Stimulated activated CD4-positive, alpha-beta T cell treated with anti-CD3 and anti-CD28 coated beads, Interleukin-15, amount 100 ng/mL, for 1 hour (primary cell): Measurements from ENCODE around the gene MYRIP.

Experiments
- DNase-seq, 2 donors: peaks; one replicate each; pipeline ENCODE4 v3.0.0-alpha.2; 2020; ENCODE audit warnings: low read depth in 1 of 2, low spot score in 1 of 2

The MYRIP gene

DNA sequence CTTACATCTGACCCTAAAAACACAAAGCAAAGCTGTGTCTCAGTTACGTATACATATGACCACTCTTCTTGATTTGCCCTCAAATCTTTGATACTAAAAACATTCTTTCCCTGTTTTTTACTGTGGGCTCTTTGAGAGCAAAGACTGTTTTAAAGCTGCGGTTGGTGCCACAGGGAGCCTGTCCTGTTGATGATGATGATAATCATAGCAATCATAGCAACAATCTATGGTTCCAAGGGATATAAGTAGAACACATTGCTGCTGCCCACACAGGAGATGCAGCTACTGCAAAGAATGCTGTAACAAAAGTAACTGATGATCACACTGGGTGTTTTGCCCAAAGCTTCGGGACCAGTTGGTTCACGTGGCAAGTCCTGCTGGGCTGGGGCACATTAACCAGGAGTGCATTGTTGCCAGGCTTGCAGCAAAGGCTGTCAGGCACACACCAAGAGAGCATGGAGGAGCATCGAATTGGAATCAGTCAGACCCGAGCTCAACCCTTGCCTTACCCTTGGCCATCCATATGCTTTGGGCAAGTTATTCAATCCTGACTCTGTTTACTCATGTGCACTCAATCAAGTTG, 368.7 kb downstream of the MYRIP start:
- no peak for DNase-seq

DNA sequence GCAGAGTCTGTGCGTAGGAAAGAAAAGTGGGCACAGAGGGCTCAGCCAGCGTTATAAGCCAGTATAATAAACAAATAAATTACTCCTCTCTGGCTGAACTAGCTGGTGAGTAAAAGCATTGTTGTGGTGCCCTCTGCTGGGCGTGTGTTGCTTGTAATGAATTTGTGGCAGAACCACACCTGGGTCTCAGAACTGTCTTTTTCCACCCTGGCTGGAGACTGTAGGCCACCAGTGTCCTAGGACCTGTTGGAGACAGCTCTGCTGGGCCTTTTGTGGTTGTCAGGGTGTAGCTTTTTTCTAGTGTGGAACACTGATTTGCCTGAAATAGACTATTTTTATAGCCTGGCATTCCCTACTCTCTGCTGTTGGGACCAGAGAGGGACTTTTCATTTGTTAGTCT, 369.6 kb downstream of the MYRIP start:
- DNase-seq: peak in 1 of 2 donors; percentile 36

DNA sequence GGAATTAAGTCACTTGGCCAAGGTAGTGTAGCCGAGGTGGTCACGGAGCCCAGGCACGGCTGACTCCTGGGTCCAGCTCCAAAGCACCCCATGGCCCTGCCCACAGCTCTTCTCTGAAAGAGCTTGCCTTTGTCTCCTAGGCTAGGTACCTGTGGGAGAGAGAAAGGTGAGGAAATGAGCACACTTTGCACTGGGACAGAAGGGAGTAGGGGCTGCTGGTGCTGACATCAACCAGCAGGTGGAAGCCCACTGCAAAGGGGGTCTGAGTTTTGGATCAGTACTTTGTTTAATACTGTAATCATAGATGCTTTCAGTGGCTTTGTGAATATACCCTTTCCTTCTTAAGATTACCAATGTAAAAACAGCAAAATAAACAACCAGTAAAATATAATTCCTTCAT, 371.8 kb downstream of the MYRIP start:
- DNase-seq: no peak

DNA sequence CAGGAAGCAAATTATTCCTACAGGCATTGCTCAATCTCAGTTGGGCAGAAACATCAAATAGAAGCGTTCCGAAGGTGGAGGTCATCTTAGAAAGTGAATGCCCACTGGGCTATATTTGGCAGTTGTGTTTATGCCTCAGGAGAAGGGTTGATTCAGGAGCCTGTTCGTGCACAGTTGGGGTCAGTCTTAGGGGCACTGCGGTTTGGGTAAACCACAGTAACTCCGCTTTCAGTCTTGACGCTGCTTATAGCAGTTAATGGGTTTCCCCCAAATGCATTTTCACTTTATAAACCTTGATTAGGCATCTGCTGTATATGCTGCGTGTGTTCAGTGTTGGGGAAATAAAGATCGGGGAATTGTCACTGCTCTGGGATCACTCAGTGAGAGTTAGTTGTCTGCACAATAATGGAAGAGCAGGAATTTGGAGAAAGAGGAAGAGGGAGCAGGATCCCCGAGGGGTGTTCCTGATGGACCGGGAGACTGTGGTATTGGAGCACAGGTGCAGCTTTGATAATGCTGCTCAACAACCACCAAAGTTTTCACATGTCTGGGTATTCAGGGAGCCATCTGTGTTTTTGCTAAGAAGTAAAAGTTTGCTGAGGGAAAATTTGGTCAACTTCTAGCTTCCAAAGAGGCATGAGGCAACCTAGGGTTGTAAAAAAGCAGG, 375.8 kb downstream of the MYRIP start:
- DNase-seq: no peak

DNA sequence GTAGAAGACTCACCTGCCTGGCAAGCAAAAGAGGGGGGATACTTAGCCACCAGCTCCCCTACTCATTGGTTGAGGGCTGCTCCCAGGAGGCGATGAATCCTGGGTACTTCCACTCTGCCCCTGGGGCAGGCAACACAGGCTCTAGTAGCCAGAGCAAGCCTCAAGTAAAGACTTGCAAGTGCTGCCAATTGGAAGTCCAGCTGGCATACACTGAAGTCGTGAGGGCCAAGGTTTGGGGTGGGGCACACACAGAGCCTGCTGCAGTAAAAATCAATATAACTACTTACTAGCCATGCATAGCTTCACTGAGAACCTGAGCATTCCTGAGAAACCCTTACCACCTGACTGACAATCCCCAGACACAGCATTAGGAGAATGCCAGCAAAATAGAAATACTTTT, 377.1 kb downstream of the MYRIP start:
- no peak for DNase-seq

DNA sequence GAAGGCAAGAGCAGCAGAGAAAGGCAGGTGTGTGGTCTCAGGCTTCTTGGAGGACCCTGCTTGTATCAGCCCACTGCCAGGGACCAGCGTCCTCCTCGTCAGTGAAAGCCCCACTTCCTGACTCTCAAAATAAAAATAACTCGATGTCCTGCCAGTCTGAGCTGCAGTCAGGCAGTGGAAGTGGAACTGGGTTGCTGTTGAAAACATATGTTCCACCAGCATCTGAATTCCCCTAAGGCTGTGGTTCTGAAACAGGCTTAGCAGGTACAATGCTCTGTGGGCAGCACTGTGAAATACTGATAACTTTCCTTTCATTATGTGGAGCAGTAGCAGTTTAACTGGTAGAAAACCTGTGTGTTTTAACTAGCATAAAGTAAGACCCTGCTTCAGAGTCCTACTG, 378.5 kb downstream of the MYRIP start:
- no peak for DNase-seq

DNA sequence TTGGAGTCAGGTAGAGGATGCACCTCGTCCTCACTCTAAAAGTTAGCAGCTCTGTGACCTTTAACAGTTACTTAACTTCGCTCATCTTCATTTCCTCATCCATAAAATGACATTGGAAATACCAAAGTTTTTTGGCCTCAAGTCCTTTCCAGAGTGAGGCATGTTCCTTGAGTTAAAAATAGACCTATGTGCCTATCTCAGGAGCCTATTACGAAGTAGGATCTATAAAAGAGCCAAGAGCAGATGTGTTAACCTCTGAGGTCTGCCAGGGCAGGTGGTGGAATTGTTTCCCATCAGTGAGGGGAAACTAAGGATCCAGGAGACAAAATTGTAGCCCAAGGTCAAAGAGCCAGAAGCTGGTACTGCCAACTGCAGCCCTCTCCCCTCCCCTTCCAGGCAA, 379.7 kb downstream of the MYRIP start:
- DNase-seq: no peak

DNA sequence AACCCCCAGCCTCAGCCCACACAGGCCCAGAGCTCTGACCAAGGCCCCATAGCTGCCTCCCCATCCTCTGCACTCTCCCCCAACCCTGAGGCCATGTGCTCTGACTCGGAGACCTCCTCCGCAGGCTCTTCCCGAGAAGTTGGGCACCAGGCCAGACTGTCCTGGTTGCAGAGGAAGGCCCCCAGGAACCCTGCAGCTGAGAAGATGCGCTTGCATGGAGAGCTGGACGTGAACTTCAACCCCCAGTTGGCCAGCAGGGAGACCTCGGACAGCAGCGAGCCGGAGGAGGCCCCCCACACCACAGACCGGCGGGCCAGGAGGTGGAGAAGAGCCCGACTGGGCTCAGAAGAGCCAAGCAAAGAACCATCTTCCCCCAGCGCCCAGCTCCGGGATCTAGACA, 380.6 kb downstream of the MYRIP start:
- no peak for DNase-seq

DNA sequence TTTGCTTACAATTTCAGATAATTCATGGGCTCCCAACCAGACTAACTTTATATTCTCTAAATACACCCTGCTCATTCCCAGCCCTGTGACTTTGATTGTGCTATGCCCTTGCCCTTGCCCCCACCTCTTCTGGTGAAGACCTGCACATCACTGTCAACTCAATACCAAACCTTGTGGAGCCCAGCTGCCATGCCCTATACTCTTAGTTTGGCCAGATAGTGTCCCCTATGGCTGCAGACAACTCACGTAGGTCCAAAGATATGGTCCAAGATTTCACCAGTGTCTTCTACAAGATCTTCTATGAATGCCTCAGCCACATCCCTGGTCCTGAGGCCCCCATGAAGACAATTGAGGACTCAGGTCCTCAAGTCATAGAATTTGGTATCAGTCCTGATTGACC, 381.8 kb downstream of the MYRIP start:
- DNase-seq: no peak

DNA sequence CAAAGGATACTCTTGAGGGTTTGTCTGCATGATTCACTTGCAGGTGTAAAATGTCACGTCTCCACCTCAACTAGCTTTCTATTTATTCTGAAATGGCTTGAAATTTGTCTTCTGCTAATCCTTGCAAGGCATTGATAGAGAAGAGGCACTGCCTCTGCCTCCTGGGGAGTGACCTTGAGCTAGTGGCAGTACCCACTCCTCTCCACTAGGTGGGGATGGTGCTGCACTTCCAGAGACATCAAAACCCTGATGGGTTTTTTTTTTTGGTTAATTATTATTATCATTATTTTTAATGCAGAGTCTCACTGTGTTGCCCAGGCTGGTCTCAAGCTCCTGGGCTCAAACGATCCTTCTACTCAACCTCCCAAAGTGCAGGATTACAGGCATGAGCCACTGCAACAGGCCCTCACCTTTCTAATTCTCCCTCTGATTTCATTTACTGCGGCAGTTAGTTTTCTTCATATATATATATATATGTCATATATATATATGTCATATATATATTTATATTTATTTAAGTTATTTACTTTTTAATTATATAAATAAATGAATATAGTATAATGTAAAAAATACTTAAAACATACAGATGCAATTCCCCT, 382.5 kb downstream of the MYRIP start:
- peak in 1 of 2 donors; percentile 26 for DNase-seq

DNA sequence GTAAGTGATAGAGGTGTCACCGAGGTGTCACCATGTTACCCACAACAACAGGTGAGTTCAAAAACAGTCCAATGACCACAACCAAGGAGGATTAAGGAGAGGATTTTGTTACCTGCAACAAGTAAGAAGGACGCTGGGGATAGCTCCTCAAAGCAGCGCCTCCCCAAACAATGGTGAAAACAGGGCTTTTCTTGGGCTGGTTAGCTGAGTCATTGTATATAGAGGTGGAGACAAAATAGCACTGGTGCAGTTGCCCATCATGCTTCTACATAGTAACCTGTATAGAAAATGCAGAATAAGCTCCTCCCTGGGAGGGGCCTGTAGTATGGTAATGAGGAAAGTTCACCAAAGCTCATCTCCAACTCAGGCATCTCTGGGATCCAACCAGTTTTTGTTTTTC, 383.2 kb downstream of the MYRIP start:
- DNase-seq: no peak

DNA sequence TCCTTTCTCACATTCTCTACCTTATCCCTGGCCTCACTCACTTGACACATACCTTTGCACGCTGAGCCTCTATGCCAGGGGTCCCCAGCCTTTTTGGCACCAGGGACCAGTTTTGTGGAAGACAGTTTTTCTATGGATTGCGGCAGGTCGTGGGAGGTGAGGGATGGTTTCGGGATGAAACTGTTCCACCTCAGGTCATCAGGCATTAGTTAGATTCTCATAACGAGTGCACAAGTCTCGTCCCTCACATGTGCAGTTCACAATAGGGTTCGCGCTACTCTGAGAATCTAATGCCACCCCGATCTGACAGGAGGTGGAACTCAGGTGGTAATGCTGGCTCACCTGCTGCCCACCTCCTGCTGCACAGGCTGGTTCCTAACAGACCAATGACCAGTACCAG, 387.6 kb downstream of the MYRIP start:
- no peak for DNase-seq

DNA sequence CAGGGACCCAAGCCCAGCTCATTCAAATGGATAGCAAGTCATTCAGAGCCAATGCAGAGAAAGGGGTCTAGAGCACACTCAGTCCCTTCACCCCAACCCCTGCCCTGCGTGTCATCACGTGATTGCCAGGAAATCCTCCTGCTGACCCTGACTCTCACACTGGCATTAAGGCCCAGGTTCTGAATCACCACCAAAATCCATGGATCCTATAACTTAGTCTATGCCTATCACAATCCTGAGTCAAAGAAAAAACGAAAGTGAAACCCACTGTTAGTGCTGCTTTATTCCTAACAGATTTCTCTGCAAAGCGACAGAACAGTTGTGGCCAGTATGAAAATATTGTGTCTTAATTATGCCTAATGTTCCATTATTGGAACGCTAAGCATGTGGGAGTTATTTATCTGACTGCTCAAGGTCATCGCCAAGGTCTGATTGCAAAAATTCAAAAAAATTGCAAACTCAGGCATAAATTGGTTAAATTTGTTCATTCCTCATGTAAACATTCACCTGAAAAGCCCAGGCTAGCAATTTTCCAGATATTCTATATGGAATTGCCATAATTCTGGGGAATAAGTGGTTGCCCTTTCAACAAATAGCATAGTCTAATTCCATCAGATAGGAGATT, 391.4 kb downstream of the MYRIP start:
- no peak for DNase-seq

DNA sequence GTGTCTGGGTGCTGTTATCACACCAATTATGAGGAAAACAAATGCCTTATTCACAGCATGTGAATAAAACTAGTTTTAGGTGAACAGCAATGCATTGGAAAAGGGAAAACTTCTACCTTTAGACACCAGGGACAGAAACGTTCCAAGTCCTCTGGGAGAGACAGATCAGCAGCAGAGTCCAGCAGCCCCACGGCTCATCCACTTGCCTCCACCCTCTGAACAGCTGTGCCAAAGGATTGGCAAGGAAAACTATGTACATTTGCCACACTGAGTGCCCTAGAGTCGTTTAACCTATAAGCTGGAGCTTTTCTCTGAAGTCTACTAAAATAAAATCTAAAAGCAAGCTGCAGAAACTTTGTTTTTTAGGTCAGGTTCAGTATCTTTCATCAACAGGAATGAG, 392.4 kb downstream of the MYRIP start:
- no peak for DNase-seq

DNA sequence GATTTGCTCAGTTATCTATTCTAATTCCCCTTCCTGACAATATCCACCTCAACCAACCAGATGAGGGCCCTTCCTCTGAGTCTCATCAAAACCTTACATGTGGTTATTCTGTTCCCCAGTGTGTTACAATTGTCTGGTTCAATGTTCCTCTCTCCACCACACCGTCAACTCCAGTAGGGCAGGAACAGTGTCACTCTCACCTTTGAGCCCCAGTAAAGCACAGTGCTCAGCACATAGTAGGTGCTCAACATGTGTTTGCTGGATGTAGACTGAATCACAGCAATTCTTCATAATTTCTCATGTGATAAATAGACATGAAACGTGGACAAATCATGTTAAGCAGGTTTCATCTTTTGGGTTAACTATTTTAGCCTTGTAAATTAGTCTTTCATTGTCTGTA, 397.1 kb downstream of the MYRIP start:
- no peak for DNase-seq

DNA sequence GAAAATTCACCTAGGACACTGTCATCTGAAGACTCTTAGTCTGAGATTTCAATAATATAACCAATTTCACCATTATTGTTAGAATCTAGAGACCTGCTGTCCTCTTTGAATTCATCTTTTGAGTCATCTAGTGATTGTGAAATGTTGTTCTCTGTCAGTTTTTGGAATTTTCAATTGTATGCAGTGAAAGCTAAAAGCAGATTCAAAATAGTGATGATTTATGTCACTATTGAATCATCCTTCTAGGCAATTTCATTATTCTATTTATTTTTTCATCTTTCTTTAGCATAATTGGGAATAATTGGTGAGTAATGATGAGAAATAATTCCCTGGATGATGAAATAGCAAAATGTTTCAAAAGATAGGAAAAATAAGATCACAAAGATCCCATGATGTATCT, 398.4 kb downstream of the MYRIP start:
- DNase-seq: no peak

DNA sequence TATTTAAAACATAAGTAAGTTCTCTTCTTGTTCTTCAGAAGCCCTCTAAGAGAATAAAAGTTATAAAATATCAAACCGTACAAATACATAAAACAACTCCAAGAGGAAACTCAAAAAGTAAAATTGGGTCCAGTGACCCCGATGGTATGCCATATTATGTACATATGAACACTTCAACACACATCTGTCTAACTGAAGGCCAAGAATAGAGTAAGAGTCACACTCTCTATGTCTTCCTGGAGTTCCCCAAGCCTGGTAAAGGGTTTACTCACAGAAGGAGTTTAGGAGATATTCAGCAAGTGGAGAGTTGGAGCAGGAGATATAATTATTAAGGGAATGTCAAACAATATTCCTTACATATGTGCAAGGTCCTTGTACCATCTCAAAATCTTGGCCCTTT, 398.8 kb downstream of the MYRIP start:
- no peak for DNase-seq

DNA sequence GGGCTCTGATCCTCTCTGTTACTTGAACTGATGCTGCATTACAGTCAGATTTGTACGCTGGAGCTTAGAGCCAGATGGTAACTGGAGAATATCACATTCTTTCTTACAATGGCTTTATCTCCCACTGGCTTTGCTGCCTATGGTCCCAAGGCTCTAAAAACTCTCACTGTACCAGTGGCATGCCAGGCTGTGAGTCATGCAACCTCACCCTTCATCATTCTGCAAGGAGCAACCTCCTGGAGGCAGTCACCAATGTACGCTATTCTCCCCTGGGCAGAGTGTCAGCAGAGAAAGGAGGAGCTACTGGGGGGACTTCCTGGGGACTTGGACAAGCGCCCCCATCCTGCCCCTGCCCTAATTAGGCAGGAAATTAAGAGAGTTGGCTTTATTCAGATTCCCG, 402.2 kb downstream of the MYRIP start:
- DNase-seq: no peak

DNA sequence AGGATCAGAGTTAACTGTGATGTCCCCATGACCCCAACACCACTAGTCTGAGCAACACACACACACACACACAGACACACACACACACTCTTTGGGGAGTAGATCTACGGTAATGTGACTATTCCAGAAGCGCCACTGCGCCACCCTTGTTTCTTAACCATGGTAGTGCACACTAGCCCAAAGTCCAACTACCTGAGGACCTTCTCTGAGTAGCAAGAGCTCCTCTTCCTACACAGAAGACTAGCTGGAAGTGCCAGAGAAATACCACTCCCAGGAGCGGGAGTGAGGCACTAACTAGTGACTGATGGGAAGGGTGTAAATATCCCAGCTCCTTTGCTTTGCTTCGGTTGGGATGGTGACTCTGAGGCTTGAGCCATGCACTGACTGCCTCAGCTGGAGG, 404.1 kb downstream of the MYRIP start:
- DNase-seq: no peak

DNA sequence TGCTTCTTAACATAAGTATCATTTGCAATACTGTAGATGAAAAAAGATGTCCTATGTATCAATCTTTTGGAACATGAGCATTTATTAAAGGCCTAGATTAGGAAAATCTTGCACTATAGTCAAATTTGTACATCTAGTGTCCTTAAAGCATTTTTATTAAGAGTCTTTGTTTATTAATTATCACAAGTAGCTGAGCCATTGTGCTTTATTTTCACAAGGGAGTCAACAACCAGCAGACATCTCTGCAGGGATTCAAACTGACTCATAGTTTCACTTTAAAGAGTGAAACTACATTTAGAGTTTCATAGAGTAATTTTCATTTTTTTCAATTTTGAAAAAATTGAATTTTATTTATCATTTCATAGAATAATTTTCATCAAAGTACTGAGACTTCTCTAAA, 405.6 kb downstream of the MYRIP start:
- no peak for DNase-seq

DNA sequence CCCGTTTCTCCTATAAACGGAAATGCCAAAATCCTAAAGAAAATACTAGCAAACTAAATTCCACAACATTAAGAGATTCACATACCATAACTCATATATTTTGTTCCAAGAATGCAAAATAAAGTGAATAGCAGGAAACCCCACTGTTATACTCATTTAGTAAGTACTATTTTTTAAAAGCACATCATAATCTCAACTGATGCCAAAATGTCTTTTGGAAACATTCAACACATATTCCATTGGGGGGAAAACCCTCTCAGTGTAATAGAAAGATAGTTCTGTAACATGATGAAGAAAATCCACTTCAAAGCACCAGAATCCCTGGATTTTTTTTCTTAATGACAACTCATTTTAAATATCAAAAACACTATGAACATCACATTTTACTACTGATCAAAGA, 407.1 kb downstream of the MYRIP start:
- no peak for DNase-seq

DNA sequence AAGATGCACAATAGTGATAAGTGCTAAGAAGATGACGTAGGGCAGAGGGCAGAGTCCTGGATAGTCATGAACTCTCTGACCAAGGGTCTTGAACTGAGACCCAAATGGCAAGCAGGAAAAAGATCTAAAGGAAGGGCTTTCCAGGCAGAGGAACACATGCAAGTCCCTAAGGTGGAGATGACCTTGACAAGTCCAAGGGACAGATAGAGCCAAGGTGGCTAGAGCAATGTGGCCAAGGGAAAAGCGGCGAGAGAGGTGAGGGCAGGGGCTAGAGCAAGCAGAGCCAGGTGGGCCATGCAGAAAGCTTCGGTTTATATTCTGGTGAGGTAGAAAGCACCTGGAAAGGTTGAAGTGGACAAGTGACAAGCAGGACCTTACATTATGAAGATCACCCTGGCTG, 414.4 kb downstream of the MYRIP start:
- DNase-seq: no peak
